HEK293T (cell line): ENCODE results near the gene KCNJ2.

ENCODE experiments used
- BHLHE40 ChIP-seq: fragments of 450-650 bp; IDR thresholded peaks from 2 replicates; pipeline ENCODE4 v1.6.1; 2016; ENCODE audit warnings: mild to moderate bottlenecking, moderate library complexity, borderline replicate concordance
- CTBP1 ChIP-seq: fragments of 450-650 bp; IDR thresholded peaks from 2 replicates; pipeline ENCODE4 v1.6.1; 2016; ENCODE audit warnings: borderline replicate concordance
- ELF4 ChIP-seq: fragments of 450-650 bp; IDR thresholded peaks from 2 replicates; pipeline ENCODE4 v1.6.1; 2017; ENCODE audit warnings: antibody characterized with exemption
- FOXA1 ChIP-seq: fragments of 450-650 bp; IDR thresholded peaks from 2 replicates; pipeline ENCODE4 v1.6.1; 2016; ENCODE audit warnings: mild to moderate bottlenecking
- FOXK2 ChIP-seq: fragments of 450-650 bp; IDR thresholded peaks from 2 replicates; pipeline ENCODE4 v1.6.1; 2016; ENCODE audit warnings: mild to moderate bottlenecking
- FOXM1 ChIP-seq: fragments of 450-650 bp; IDR thresholded peaks from 2 replicates; pipeline ENCODE4 v1.6.1; 2017; ENCODE audit warnings: mild to moderate bottlenecking, borderline replicate concordance
- L3MBTL2 ChIP-seq: fragments of 450-650 bp; conservative IDR thresholded peaks from 2 replicates; pipeline ENCODE4 v1.6.1; 2016; ENCODE audit warnings: mild to moderate bottlenecking
- LEF1 ChIP-seq: fragments of 450-650 bp; IDR thresholded peaks from 2 replicates; pipeline ENCODE4 v1.6.1; 2017; ENCODE audit warnings: mild to moderate bottlenecking, borderline replicate concordance
- NFRKB ChIP-seq: fragments of 450-650 bp; IDR thresholded peaks from 2 replicates; pipeline ENCODE4 v1.6.1; 2016; ENCODE audit warnings: mild to moderate bottlenecking, moderate library complexity
- SP1 ChIP-seq: fragments of 450-650 bp; IDR thresholded peaks from 2 replicates; pipeline ENCODE4 v1.6.1; 2017
- TARDBP ChIP-seq: fragments of 450-650 bp; IDR thresholded peaks from 2 replicates; pipeline ENCODE4 v1.6.1; 2016
- TF ChIP-seq, protein P1 (sequence below): fragments of 450-650 bp; IDR thresholded peaks from 2 replicates; pipeline ENCODE4 v1.6.1; 2016

DNA sequence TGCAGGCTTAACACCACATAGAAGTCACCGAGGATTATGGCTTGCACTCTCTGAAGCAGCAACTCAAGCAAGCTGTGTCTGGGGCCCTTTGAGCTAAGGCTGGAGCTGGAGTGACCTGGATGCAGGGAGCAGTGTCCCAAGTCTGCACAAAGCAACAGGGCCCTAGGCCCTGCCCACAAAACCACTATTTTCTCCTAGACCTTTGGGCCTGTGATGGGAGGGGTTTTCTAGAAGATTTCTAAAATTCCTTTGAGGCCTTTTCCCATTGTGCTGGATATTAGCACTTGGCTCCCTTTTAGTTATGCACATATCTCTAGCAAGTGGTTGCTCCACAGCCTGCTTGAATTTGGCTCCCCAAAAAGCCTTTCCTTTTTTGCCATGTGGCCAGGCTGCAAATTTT is 49.8 kb upstream of the KCNJ2 start:
- TF ChIP-seq NFRKB (no peak), FOXM1 (no peak), LEF1 (no peak), BHLHE40 (no peak), FOXA1 (no peak), ELF4 (no peak), FOXK2 (no peak), L3MBTL2 (no peak), TARDBP (no peak), SP1 (no peak), CTBP1 (no peak)
- TF ChIP-seq, protein P1, sequence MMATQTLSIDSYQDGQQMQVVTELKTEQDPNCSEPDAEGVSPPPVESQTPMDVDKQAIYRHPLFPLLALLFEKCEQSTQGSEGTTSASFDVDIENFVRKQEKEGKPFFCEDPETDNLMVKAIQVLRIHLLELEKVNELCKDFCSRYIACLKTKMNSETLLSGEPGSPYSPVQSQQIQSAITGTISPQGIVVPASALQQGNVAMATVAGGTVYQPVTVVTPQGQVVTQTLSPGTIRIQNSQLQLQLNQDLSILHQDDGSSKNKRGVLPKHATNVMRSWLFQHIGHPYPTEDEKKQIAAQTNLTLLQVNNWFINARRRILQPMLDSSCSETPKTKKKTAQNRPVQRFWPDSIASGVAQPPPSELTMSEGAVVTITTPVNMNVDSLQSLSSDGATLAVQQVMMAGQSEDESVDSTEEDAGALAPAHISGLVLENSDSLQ, result no peak
